ENCODE results near the gene TMEM51. TPM values are rescaled to one million over a fixed set of nuclear protein-coding genes. Genes with fewer than 3 reads are reported as not detected.

The TMEM51 gene
- total and polyA plus RNA-seq, 2 of the 13 experiments (the other 11 are each of a cell fraction or from before 2014, with no cell fraction given) = 12.2 to 22.3 TPM

DNA sequence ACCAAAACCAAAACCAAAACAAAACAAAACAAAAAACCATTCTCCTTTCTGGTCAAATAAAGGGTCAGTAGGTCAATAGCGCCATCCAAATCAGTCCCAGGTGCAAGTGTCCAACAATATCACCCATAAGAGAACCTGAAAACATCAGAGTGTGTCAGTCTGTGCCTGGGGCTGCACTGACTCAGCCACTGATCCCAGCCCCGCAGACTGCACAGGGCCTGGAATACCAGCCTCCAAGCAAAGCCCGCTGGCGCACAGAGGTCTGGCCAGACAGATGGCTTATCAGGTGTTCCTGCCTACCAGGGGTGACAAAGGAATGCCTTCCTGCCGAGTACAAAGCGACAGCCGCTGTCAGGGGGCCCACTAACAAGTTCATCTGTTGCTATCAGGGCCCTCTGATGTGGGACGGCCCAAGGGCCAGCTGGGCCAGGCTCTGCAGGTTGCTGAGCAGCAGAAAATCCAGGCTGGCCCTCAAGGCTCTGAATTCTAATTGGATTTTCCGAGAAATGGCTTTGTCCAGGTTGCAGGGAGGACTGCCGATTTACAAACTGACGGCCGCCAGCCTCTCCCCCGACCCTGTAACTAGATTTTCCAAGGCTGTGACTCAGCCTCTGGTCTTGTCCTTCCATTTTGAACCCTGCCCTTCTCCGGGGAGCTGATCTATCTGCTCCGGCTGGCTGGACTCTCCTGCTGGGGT, 13.7 kb upstream of the TMEM51 start (continued):
- TF ChIP-seq, protein P1, sequence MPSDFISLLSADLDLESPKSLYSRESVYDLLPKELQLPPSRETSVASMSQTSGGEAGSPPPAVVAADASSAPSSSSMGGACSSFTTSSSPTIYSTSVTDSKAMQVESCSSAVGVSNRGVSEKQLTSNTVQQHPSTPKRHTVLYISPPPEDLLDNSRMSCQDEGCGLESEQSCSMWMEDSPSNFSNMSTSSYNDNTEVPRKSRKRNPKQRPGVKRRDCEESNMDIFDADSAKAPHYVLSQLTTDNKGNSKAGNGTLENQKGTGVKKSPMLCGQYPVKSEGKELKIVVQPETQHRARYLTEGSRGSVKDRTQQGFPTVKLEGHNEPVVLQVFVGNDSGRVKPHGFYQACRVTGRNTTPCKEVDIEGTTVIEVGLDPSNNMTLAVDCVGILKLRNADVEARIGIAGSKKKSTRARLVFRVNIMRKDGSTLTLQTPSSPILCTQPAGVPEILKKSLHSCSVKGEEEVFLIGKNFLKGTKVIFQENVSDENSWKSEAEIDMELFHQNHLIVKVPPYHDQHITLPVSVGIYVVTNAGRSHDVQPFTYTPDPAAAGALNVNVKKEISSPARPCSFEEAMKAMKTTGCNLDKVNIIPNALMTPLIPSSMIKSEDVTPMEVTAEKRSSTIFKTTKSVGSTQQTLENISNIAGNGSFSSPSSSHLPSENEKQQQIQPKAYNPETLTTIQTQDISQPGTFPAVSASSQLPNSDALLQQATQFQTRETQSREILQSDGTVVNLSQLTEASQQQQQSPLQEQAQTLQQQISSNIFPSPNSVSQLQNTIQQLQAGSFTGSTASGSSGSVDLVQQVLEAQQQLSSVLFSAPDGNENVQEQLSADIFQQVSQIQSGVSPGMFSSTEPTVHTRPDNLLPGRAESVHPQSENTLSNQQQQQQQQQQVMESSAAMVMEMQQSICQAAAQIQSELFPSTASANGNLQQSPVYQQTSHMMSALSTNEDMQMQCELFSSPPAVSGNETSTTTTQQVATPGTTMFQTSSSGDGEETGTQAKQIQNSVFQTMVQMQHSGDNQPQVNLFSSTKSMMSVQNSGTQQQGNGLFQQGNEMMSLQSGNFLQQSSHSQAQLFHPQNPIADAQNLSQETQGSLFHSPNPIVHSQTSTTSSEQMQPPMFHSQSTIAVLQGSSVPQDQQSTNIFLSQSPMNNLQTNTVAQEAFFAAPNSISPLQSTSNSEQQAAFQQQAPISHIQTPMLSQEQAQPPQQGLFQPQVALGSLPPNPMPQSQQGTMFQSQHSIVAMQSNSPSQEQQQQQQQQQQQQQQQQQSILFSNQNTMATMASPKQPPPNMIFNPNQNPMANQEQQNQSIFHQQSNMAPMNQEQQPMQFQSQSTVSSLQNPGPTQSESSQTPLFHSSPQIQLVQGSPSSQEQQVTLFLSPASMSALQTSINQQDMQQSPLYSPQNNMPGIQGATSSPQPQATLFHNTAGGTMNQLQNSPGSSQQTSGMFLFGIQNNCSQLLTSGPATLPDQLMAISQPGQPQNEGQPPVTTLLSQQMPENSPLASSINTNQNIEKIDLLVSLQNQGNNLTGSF (CRISPR knock-in tag; IDR thresholded peaks at IDR 0.05) = no peak
- TF ChIP-seq, protein P2, sequence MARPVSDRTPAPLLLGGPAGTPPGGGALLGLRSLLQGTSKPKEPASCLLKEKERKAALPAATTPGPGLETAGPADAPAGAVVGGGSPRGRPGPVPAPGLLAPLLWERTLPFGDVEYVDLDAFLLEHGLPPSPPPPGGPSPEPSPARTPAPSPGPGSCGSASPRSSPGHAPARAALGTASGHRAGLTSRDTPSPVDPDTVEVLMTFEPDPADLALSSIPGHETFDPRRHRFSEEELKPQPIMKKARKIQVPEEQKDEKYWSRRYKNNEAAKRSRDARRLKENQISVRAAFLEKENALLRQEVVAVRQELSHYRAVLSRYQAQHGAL (CRISPR knock-in tag; IDR thresholded peaks at IDR 0.05; ENCODE audit: not compliant biosample characterization) = no peak
- TF ChIP-seq ZSCAN31 (CRISPR knock-in tag; IDR thresholded peaks at IDR 0.05; ENCODE audit: low read depth) (peak; percentile 66; the same call in 1 of the 2 replicates), ZNF556 (CRISPR knock-in tag; IDR thresholded peaks at IDR 0.05; ENCODE audit: borderline replicate concordance) (peak; percentile 81; the same call in 1 of the 2 replicates), SAFB2 (CRISPR knock-in tag; IDR thresholded peaks at IDR 0.05; ENCODE audit: borderline replicate concordance, low read depth) (no peak), MTF2 (CRISPR knock-in tag; IDR thresholded peaks at IDR 0.05; ENCODE audit: borderline replicate concordance) (no peak), SAP130 (CRISPR knock-in tag; IDR thresholded peaks at IDR 0.05; ENCODE audit: low read depth) (peak; percentile 95), ZNF430 (CRISPR knock-in tag; IDR thresholded peaks at IDR 0.05) (peak; percentile 55; the same call in 1 of the 2 replicates), RXRA (CRISPR knock-in tag; IDR thresholded peaks at IDR 0.05) (peak; percentile 92; the same call in 1 of the 2 replicates), ZNF563 (CRISPR knock-in tag; IDR thresholded peaks at IDR 0.05) (no peak), NAIF1 (CRISPR knock-in tag; IDR thresholded peaks at IDR 0.05; ENCODE audit: borderline replicate concordance) (no peak), CHCHD3 (CRISPR knock-in tag; IDR thresholded peaks at IDR 0.05) (no peak), JDP2 (CRISPR knock-in tag; IDR thresholded peaks at IDR 0.05; ENCODE audit: borderline replicate concordance) (no peak), TGIF2 (CRISPR knock-in tag; IDR thresholded peaks at IDR 0.05) (peak; percentile 93), SIN3A (IDR thresholded peaks at IDR 0.05; ENCODE audit: borderline replicate concordance, low read depth, low read length) (no peak; the same call in 1 of the 2 replicates)
- TF ChIP-seq, protein P3, sequence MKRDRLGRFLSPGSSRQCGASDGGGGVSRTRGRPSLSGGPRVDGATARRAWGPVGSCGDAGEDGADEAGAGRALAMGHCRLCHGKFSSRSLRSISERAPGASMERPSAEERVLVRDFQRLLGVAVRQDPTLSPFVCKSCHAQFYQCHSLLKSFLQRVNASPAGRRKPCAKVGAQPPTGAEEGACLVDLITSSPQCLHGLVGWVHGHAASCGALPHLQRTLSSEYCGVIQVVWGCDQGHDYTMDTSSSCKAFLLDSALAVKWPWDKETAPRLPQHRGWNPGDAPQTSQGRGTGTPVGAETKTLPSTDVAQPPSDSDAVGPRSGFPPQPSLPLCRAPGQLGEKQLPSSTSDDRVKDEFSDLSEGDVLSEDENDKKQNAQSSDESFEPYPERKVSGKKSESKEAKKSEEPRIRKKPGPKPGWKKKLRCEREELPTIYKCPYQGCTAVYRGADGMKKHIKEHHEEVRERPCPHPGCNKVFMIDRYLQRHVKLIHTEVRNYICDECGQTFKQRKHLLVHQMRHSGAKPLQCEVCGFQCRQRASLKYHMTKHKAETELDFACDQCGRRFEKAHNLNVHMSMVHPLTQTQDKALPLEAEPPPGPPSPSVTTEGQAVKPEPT (CRISPR knock-in tag; IDR thresholded peaks at IDR 0.05; ENCODE audit: low read depth) = 0 out of 2 replicates have a peak, but pooled peaks have one; percentile 19
- TF ChIP-seq, protein P4, sequence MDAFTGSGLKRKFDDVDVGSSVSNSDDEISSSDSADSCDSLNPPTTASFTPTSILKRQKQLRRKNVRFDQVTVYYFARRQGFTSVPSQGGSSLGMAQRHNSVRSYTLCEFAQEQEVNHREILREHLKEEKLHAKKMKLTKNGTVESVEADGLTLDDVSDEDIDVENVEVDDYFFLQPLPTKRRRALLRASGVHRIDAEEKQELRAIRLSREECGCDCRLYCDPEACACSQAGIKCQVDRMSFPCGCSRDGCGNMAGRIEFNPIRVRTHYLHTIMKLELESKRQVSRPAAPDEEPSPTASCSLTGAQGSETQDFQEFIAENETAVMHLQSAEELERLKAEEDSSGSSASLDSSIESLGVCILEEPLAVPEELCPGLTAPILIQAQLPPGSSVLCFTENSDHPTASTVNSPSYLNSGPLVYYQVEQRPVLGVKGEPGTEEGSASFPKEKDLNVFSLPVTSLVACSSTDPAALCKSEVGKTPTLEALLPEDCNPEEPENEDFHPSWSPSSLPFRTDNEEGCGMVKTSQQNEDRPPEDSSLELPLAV (CRISPR knock-in tag; conservative IDR thresholded peaks at IDR 0.05; ENCODE audit: low read depth) = no peak
- TF ChIP-seq, protein P5, sequence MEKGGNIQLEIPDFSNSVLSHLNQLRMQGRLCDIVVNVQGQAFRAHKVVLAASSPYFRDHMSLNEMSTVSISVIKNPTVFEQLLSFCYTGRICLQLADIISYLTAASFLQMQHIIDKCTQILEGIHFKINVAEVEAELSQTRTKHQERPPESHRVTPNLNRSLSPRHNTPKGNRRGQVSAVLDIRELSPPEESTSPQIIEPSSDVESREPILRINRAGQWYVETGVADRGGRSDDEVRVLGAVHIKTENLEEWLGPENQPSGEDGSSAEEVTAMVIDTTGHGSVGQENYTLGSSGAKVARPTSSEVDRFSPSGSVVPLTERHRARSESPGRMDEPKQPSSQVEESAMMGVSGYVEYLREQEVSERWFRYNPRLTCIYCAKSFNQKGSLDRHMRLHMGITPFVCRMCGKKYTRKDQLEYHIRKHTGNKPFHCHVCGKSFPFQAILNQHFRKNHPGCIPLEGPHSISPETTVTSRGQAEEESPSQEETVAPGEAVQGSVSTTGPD (CRISPR knock-in tag; IDR thresholded peaks at IDR 0.05) = no peak
